ENCODE measurements around the gene REG4.

DNA sequence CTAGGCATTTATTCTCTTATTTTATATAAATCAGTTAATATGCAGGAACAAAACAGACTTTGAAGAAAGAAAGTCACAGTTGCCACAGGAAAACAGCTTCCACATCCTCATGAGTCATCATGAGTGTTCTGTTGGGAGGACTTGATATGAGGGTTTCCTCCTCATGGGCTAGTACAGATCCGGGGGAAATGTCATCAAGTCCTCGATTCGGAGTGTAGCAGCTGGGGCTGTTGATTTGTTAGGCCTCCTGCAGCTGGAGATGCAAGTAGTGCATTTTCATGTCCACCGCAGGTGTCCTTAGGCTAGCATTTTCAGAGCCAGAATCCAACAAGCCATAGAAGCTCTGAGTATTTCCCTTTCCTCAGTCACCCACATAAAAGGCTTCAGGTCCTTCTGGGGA is 48.4 kb upstream of the REG4 start:
- no peak for TF ChIP-seq CTCF (IDR thresholded peaks at IDR 0.05)
- TF ChIP-seq EP300 (IDR thresholded peaks at IDR 0.05), result no peak
- no peak for TF ChIP-seq POLR2AphosphoS5 (IDR thresholded peaks at IDR 0.05)

Measured in sigmoid colon (tissue), 4 donors.